Activated CD8-positive, alpha-beta memory T cell treated with anti-CD3 and anti-CD28 coated beads, Interleukin-2, amount 10 ng/mL, durations not matched to agents 7 days and 5 days (primary cell): ENCODE measurements around the gene FRZB. TPM values are rescaled to one million over a fixed set of nuclear protein-coding genes. Genes with fewer than 3 reads are reported as not detected.

Source experiments
- ATAC-seq: fragments of 150-1000 bp; cut with Tn5 transposase; one replicate; pipeline ENCODE4 v1.10.0; 2021; ENCODE audit warnings: moderate library complexity
- CTCF ChIA-PET: fragments of 350-600 bp; sonication (Branson Sonifier 250); formaldehyde crosslinking; loops from one replicate; lab custom pipeline; 2021; ENCODE audit warnings: antibody characterized with exemption; lab: Charles Lee
- DNase-seq: peaks from one replicate; pipeline ENCODE4 v3.0.0-alpha.2; 2020
- H3K27ac Mint-ChIP-seq: one replicate; pipeline ENCODE4 v1.8.0; 2021; ENCODE audit warnings: mild to moderate bottlenecking, mixed read lengths
- H3K27me3 Mint-ChIP-seq: one replicate; pipeline ENCODE4 v1.8.0; 2021; ENCODE audit warnings: mixed read lengths
- H3K36me3 Mint-ChIP-seq: one replicate; pipeline ENCODE4 v1.8.0; 2021; ENCODE audit warnings: mild to moderate bottlenecking, mixed read lengths
- H3K4me1 Mint-ChIP-seq: one replicate; pipeline ENCODE4 v1.8.0; 2021; ENCODE audit warnings: mixed read lengths
- H3K4me3 Mint-ChIP-seq: one replicate; pipeline ENCODE4 v1.8.0; 2021; ENCODE audit warnings: mild to moderate bottlenecking, moderate library complexity, mixed read lengths
- H3K9me3 Mint-ChIP-seq: one replicate; pipeline ENCODE4 v1.8.0; 2022; ENCODE audit warnings: low read depth, mixed read lengths
- total RNA-seq, 2 experiments: library from RNA; stranded (reverse); gene quantifications; one replicate each; pipeline ENCODE4 v1.2.3, GENCODE V29; 2021

The FRZB gene
- total RNA-seq, 2 experiments from 2014 or later: not detected

DNA sequence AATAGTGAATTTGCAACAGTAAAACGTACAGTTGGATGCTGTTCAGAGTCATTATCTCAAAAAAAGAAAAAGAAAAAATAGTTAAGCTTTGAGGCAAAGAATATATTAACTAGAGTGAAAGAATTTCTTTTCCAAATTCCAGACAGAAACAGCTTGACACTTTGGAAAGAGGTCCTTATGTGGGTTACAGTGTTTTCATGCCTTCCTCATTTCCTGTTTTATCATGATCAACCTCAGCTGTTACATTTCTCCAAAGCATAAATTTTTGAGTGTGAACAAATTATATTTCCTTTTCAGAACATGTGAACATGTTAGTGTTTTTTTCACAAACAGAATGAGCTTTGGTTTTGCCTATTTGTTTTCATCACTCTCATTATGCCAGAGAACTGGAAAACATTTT, 13.6 kb downstream of the FRZB start:
- Mint-ChIP-seq H3K27me3 (peaks cover 56% of the 10 kb centered on the region), H3K4me1 (no peaks in the 10 kb centered on the region)
- CTCF ChIA-PET: interaction anchor here (1.0 kb wide), 1 partner anchor 15 kb away, joined by 3 read pairs; no protein-coding TSS in a partner anchor

DNA sequence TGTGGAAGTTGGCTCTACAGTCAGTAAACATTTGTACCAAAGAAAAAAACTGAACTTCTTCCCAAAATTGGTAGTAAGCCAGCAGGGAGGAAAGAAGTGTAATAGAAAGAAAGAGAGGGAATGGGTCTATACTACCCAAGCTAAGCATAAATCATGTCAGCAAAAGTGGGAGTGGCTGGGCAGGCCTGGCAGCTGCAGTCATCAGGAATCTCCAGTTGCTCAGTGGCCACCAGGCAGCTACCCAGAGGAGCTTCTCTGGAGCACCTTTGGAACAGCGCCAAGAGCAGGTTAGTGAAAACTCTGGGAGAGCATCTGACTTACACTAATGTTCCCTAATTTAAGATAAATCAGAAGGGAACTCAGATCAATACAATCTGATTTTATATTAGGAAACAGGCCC, 14.3 kb downstream of the FRZB start:
- CTCF ChIA-PET: no interaction called here
- H3K4me1 Mint-ChIP-seq: no peaks in the 10 kb centered on the region

More for the DNA sequence above, 13.6 kb downstream of the FRZB start:
- Mint-ChIP-seq H3K36me3 (no peaks in the 10 kb centered on the region), H3K9me3 (no peaks in the 10 kb centered on the region), H3K4me3 (no peak overlapping the region), H3K27ac (no peak overlapping the region)
- no peak for DNase-seq
- ATAC-seq: no peak

DNA sequence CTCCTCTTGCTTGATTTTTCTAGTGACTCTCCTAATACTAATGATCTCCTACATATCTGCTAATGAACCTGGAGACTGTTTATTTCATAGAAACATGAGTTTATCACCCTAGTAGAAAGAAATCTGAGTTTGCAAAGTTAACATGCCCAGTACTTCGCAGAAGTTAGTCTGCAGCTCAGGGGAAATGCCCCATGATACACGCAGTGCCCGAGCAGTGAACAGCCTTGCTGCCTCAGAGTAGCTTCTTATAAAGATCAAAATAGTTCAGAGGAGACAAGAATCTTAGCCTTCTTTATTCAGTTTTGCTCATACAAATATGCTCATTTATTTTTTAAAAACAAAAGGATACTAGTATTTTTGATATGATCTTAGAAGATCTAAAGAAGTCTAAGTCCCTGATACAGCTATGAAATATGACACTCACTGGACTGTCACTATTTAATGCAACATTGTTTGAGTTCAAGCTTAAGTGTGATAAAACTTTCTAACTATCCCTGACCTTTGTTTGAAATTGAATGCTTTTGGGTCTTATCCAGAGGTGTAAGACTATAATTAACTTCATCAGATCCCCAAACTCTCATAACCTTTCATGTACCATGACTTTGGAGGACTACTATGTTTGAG, 20.5 kb downstream of the FRZB start:
- Mint-ChIP-seq H3K9me3 (no peaks in the 10 kb centered on the region), H3K4me3 (no peak overlapping the region), H3K27me3 (peaks cover 45% of the 10 kb centered on the region), H3K36me3 (no peaks in the 10 kb centered on the region), H3K27ac (no peak overlapping the region), H3K4me1 (no peaks in the 10 kb centered on the region)
- DNase-seq (no peak), ATAC-seq (no peak)
- CTCF ChIA-PET: no interaction called here

More for the DNA sequence above, 14.3 kb downstream of the FRZB start:
- H3K27me3 Mint-ChIP-seq: peaks cover 61% of the 10 kb centered on the region
- H3K4me3 Mint-ChIP-seq: no peak overlapping the region
- DNase-seq: no peak
- no peaks in the 10 kb centered on the region for H3K9me3 Mint-ChIP-seq
- no peaks in the 10 kb centered on the region for H3K36me3 Mint-ChIP-seq
- no peak for ATAC-seq
- no peak overlapping the region for H3K27ac Mint-ChIP-seq

DNA sequence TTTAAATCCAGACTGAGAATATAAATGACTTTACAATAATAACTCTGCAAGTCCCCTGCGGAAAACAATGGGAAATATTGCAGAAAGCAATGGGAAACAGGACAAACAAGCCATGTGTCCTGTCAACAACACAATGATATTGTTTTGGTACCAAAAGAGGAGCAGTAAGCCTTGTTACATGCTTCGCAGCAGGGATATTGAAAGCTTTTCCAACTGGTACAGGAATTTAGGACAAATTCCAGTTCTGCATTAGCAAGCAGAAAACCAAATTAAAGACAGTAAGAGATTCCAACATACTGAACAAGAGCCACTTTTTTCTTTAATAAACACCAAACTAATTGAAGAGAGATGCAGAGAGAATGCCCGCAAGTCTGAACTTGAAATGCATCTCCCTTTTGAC, 30.0 kb downstream of the FRZB start:
- DNase-seq (no peak), ATAC-seq (no peak)
- peaks cover 55% of the 10 kb centered on the region for H3K27me3 Mint-ChIP-seq

DNA sequence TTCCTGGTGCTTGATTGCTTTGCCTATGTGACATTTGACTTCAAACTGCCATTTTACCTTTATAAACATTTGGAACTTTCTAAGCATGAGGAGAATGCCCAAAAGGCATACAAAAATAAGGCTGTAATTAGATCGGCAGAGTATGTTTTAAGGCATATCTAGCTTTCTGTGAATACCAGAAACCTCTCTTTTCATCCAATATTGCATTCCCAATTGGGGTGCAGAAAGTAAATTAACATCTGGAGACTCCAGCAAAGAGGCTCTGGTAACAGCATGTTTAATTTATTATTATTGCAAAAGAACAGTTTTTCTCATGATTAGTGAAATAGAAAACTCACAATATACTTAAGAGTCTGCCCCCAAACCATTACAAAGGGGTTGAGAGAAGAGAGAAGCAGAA, 32.1 kb downstream of the FRZB start:
- Mint-ChIP-seq H3K4me3 (no peak overlapping the region), H3K27ac (no peak overlapping the region), H3K9me3 (no peaks in the 10 kb centered on the region), H3K27me3 (peaks cover 49% of the 10 kb centered on the region), H3K36me3 (no peaks in the 10 kb centered on the region), H3K4me1 (no peaks in the 10 kb centered on the region)
- ATAC-seq (no peak), DNase-seq (no peak)
- CTCF ChIA-PET: no interaction called here

More for the DNA sequence above, 30.0 kb downstream of the FRZB start:
- H3K36me3 Mint-ChIP-seq: no peaks in the 10 kb centered on the region
- no peak overlapping the region for H3K27ac Mint-ChIP-seq
- no peak overlapping the region for H3K4me3 Mint-ChIP-seq
- CTCF ChIA-PET: no interaction called here
- H3K9me3 Mint-ChIP-seq: no peaks in the 10 kb centered on the region
- H3K4me1 Mint-ChIP-seq: no peaks in the 10 kb centered on the region

DNA sequence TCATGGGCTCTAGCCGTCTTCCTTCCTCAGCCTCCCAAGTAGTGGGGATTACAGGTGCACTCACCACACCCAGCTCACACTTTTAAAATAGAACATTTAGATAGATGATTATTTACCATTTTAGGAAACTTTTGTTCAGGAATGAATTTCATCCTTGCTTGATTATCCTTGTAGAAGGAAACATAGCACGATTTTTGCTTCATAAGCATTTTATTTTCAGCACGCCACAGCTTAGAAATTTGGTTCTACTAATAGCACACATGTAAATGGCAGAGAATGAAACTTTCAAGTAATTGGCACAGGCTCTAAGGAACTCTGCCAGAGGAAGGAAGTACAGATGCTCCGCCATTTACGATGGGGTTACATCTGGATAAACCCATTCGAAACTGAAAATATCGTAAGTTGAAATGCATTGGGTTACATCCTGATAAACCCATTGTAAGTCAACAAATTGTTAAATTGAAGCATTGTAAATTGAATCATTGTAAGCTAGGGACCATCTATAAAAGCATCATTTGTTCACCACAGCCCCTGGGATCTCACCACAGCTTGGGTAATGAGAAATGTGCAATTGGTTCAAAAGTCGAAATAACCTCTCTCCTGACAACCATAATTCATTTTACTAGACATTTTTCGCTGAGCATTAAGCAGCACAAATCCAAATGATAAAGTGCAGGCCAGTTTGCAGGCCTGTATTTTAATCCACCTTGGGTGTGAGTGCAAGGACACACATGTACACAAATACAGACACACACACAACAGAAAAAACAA, 33.2 kb downstream of the FRZB start:
- Mint-ChIP-seq H3K36me3 (no peaks in the 10 kb centered on the region), H3K27me3 (peaks cover 46% of the 10 kb centered on the region), H3K27ac (no peak overlapping the region), H3K4me3 (no peak overlapping the region), H3K4me1 (no peaks in the 10 kb centered on the region), H3K9me3 (no peaks in the 10 kb centered on the region)
- ATAC-seq (no peak), DNase-seq (no peak)
- CTCF ChIA-PET: interaction anchor here (1.1 kb wide), 1 partner anchor 48 kb away, joined by 5 read pairs; no protein-coding TSS in a partner anchor

DNA sequence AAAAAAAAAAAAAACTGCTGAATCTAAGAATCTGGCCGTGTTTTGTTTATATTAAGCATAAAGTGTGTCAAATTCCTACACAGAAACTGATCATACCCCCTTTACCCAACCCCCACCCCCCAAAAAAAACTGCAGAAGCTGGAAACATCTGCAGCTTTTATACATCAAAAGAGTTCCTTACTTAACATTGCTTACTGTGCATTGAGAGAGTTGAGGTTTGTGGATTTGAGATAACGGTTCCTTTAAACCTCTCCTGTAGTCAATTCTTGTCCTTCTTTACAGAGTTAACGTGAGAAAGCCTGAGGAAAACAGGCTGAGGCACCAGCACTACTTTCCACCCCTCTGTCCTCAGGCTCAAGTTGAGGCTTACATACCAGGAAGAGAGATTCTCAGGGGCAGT, 34.5 kb downstream of the FRZB start:
- Mint-ChIP-seq H3K27ac (no peak overlapping the region), H3K36me3 (no peaks in the 10 kb centered on the region), H3K4me1 (no peaks in the 10 kb centered on the region), H3K27me3 (peaks cover 39% of the 10 kb centered on the region), H3K4me3 (no peak overlapping the region), H3K9me3 (no peaks in the 10 kb centered on the region)
- DNase-seq: no peak
- CTCF ChIA-PET: interaction anchor here (1.1 kb wide), 1 partner anchor 47 kb away, joined by 5 read pairs; no protein-coding TSS in a partner anchor
- ATAC-seq: no peak

DNA sequence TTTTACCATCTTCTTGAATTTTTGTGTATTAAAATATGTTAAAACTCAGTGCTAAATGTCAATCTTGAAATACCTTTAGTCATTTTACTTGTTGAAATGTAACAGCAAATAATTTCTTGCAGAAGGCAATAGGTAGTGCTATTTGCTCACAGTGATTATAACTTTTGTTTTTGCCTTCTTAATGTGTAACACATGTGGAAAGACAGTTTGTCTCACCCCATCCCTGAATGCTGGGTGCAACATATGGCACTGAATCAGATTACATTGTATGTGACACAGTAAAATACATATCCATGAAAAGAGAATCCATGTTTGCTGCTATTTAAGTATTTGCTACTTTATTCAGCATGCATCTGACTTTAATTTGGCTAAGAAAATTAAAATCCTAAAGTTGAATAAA, 35.3 kb downstream of the FRZB start:
- H3K27ac Mint-ChIP-seq: no peak overlapping the region

DNA sequence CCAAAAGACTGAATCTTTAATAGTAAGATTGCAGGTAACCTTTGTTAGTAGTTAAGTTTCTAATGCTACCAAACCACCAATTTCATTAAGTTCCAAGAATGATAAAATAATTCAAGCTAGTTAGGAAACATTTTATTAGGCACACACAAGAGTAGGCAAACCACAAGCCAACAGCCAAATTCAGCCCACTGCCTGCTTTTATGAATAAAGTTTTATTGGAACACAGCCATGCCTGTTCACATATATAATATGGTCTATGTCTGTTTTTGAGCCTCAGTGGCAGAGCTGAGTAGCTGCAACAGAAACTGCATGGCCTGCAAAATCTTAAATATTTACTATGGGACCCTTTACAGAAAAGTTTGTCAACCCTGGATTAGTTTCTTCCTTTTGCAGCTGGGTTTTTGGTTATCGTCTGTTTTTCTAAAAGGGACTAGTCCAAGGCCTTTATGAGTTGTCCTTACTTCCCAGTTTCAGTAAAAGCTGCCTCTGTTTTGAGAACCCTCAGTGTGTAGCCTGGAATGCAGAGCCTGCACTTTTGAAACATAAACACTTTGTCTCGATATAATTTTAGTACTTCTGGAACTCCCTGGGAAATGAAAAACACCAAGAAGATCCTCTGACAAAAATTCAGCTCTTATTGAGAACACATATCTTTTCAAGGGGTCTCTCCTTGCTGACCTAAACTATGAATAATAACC, 39.1 kb downstream of the FRZB start:
- H3K27ac Mint-ChIP-seq: no peak overlapping the region
- CTCF ChIA-PET: no interaction called here
- H3K9me3 Mint-ChIP-seq: no peaks in the 10 kb centered on the region
- no peaks in the 10 kb centered on the region for H3K36me3 Mint-ChIP-seq
- ATAC-seq (no peak), DNase-seq (no peak)
- H3K4me1 Mint-ChIP-seq: no peaks in the 10 kb centered on the region
- peaks cover 45% of the 10 kb centered on the region for H3K27me3 Mint-ChIP-seq
- H3K4me3 Mint-ChIP-seq: no peak overlapping the region

More for the DNA sequence above, 35.3 kb downstream of the FRZB start:
- peaks cover 39% of the 10 kb centered on the region for H3K27me3 Mint-ChIP-seq
- no peak for ATAC-seq
- CTCF ChIA-PET: no interaction called here
- H3K9me3 Mint-ChIP-seq: no peaks in the 10 kb centered on the region
- no peaks in the 10 kb centered on the region for H3K36me3 Mint-ChIP-seq
- H3K4me1 Mint-ChIP-seq: no peaks in the 10 kb centered on the region
- no peak for DNase-seq
- no peak overlapping the region for H3K4me3 Mint-ChIP-seq

DNA sequence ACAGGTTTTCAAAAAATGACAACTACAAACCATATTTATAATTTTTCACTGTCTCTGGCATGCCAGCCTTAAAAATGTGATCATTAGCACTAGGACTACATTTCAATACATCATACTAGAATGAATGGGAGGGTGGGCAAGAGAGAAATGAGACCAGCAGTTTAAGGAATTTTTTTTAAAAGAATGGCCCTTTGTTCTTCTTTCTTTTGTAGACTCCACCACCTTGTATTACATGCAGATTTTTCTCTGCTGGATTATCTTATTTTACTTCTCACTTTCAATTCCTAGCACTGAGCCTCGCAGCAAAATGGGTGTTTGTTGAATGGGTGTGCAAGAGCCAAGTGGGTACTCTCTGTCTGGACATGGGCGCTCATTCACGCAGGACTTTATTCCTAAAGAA, 39.9 kb downstream of the FRZB start:
- Mint-ChIP-seq H3K4me1 (no peaks in the 10 kb centered on the region), H3K4me3 (no peak overlapping the region), H3K27me3 (peaks cover 42% of the 10 kb centered on the region), H3K27ac (no peak overlapping the region), H3K9me3 (no peaks in the 10 kb centered on the region), H3K36me3 (no peaks in the 10 kb centered on the region)
- CTCF ChIA-PET: interaction anchor here (0.7 kb wide), 1 partner anchor 603 kb away, joined by 3 read pairs; no protein-coding TSS in a partner anchor
- ATAC-seq (no peak), DNase-seq (no peak)

DNA sequence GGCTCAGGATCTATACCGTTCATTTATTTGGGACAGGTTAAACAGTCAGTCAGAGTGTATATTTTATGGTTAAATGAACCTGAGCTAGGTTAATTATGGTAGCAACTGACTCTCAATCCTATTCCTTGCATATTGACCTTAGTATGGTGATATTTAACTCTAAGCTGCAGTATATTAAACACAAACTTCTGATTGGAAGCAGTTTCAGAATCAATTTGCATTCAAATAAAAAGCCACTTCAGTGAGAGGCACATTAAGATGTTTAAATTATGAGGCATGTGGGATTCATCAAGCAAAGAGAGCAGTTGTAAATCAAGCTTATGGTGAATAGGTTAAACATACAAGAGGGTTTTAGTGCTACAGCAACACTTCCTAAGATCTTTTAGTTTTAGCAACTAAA, 40.4 kb downstream of the FRZB start:
- Mint-ChIP-seq H3K27ac (no peak overlapping the region), H3K9me3 (no peaks in the 10 kb centered on the region), H3K4me3 (no peak overlapping the region), H3K27me3 (peaks cover 42% of the 10 kb centered on the region), H3K36me3 (no peaks in the 10 kb centered on the region), H3K4me1 (no peaks in the 10 kb centered on the region)
- no peak for DNase-seq
- CTCF ChIA-PET: interaction anchor here (0.7 kb wide), 1 partner anchor 603 kb away, joined by 3 read pairs; no protein-coding TSS in a partner anchor
- ATAC-seq: no peak

DNA sequence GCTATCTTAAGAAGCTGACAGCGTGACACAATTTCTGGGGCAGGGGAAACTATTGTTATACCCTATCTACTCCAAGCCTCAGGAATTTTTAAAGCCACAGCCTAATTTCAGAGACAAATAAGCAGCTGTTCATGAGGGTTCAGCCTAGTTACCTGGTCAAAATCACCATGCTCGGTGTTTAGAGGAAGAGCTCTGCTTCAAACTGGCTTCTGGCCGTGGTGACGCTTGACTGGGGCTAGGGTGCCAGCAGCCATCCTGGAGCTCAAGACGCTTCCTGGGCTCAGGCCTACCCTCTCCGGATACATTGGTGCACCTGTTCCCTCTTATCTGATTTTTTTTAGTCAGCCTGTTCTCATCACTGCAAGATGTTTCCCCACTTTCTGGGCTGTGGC, 41.7 kb downstream of the FRZB start:
- Mint-ChIP-seq H3K9me3 (no peaks in the 10 kb centered on the region), H3K36me3 (no peaks in the 10 kb centered on the region), H3K4me3 (no peak overlapping the region), H3K4me1 (no peaks in the 10 kb centered on the region), H3K27ac (no peak overlapping the region), H3K27me3 (peaks cover 39% of the 10 kb centered on the region)
- ATAC-seq (no peak), DNase-seq (no peak)
- CTCF ChIA-PET: interaction anchor here (0.9 kb wide), 1 partner anchor 303 kb away, joined by 3 read pairs; no protein-coding TSS in a partner anchor

DNA sequence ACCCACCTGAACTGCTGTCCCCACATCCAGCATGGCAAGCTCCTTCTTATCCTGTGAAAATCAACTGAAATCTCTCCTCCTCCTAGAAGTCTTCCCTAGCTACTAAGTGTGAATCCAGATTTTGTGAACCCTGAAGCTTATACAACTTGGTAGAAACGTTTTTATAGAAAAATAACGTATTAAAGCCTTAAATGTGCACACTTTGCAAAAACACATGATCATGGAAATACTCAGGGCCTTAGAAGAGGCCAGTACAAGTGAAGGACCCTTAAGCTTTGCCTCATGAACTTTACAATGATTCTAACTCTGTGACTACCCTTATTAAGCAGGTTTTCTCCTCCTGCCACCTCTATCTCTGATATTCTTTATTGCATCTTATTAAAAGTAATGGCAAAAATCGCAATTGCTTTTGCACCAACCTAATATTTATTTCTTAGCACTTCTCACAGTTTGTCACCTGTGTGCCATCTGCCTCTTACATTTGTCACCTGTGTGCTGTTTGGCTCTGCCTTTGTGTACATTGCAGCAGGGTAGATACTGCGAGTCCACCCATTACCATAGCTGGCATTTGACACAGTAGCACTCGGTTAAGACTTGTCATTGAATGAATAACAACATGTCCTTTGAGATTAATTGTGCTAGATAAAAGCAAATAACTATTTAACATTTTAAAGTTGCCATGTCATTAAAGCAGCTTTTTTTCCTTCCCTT, 42.2 kb downstream of the FRZB start:
- Mint-ChIP-seq H3K36me3 (no peaks in the 10 kb centered on the region), H3K9me3 (no peaks in the 10 kb centered on the region), H3K4me3 (no peak overlapping the region), H3K4me1 (no peaks in the 10 kb centered on the region), H3K27me3 (peaks cover 33% of the 10 kb centered on the region), H3K27ac (no peak overlapping the region)
- ATAC-seq (no peak), DNase-seq (no peak)
- CTCF ChIA-PET: no interaction called here
